Measurements from ENCODE around the gene PRPF40B.

DNA sequence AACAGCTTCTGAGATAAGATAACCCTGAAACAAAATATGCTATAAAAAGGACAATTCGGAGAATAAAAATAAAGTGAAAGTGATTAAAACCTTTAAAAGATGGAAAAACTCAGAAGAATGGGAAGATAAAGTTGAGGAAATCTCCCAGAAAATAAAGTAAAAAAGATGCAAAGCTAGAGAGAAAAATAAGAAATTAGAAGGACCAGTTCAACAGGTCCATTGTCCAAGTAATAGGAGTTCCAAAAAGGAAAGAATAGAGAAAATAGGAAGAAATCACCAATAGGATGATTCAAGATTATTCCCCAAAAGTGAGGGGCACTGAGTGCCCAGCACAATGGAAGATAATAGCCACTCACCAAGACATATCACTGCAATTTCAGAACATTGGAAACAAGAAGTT, 4.8 kb upstream of the PRPF40B start:
- TF ChIP-seq, protein P1, sequence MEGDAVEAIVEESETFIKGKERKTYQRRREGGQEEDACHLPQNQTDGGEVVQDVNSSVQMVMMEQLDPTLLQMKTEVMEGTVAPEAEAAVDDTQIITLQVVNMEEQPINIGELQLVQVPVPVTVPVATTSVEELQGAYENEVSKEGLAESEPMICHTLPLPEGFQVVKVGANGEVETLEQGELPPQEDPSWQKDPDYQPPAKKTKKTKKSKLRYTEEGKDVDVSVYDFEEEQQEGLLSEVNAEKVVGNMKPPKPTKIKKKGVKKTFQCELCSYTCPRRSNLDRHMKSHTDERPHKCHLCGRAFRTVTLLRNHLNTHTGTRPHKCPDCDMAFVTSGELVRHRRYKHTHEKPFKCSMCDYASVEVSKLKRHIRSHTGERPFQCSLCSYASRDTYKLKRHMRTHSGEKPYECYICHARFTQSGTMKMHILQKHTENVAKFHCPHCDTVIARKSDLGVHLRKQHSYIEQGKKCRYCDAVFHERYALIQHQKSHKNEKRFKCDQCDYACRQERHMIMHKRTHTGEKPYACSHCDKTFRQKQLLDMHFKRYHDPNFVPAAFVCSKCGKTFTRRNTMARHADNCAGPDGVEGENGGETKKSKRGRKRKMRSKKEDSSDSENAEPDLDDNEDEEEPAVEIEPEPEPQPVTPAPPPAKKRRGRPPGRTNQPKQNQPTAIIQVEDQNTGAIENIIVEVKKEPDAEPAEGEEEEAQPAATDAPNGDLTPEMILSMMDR (conservative IDR thresholded peaks at IDR 0.05) = no peak
- TF ChIP-seq ZFX (IDR thresholded peaks at IDR 0.05) = no peak
